ENCODE measurements around the gene TEC.

DNA sequence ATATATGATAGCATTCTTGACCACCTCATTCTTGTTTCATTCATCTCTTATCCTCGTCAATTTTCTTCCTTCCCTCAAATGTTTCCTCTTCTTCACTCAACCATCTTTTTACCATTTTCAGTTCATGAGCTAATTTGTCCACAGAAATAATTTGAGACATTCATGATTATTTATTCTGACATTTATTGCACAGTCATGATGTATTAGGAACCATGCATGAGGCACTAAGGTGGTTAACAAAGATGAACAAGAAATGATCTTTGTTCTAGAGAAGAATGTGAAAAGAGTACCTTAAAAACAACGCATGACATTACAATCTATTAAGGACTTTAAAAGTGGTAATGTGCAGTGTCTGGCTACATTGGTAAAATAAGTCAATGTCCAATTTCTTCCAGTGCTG is 27.9 kb downstream of the TEC start:
- TF ChIP-seq POLR2A (IDR thresholded peaks at IDR 0.05; ENCODE audit: borderline replicate concordance, extremely low read depth, insufficient read depth, insufficient read length) (no peak), EZH2phosphoT487 (IDR thresholded peaks at IDR 0.05; ENCODE audit: borderline replicate concordance) (no peak)
